HFF-Myc (cell line): Measurements from ENCODE around the gene CELF4.

Source experiments
- DNase-seq: peaks from one replicate; pipeline ENCODE4 v3.0.0-alpha.2; 2011; ENCODE audit warnings: low read depth; ENCODE audit errors: extremely low read depth
- H3K4me3 ChIP-seq: replicated peaks from 2 replicates; pipeline ENCODE4 v1.5.1; 2011; ENCODE audit warnings: low read depth, mild to moderate bottlenecking, control low read depth, low read length
- CTCF ChIP-seq: IDR thresholded peaks from 2 replicates; pipeline ENCODE4 v1.5.1; 2012; ENCODE audit warnings: mild to moderate bottlenecking, low read depth, low read length, control low read depth; ENCODE audit errors: missing control alignments

CELF4 gene

GRCh38 chr18:37447962-37448888, 117.4 kb downstream of the CELF4 start:
- no peak for TF ChIP-seq CTCF
- H3K4me3 ChIP-seq = no peak overlapping the region
- DNase-seq = no peak

GRCh38 chr18:37445836-37446235, 119.8 kb downstream of the CELF4 start:
- DNase-seq = no peak
- no peak overlapping the region for H3K4me3 ChIP-seq
- TF ChIP-seq CTCF = no peak

GRCh38 chr18:37445368-37445767, 120.2 kb downstream of the CELF4 start:
- H3K4me3 ChIP-seq = no peak overlapping the region
- TF ChIP-seq CTCF = no peak
- no peak for DNase-seq

- DNase-seq = no peak
- TF ChIP-seq CTCF = no peak
- H3K4me3 ChIP-seq = no peak overlapping the region
These were observed 122.1 kb downstream of the CELF4 start for GRCh38 chr18:37443325-37444055.

GRCh38 chr18:37442477-37442876, 123.1 kb downstream of the CELF4 start:
- no peak for TF ChIP-seq CTCF
- DNase-seq = no peak
- H3K4me3 ChIP-seq = no peak overlapping the region

GRCh38 chr18:37441821-37442220, 123.8 kb downstream of the CELF4 start:
- no peak for DNase-seq
- H3K4me3 ChIP-seq = no peak overlapping the region
- no peak for TF ChIP-seq CTCF
